Mesenchymal stem cell (in vitro differentiated cells and primary cell): ENCODE results near the gene SREK1.
A peak's percentile ranks its signal among the peaks of the same experiment; 100 is the strongest.

ENCODE experiments used
- DNase-seq: peaks from one replicate; pipeline ENCODE4 v3.0.0-alpha.2; 2013
- H2AFZ ChIP-seq: one replicate; pipeline ENCODE4 v1.6.1; 2013; ENCODE audit warnings: low read depth, mild to moderate bottlenecking, control low read depth, inconsistent platforms, low read length, moderate library complexity
- H2AK5ac ChIP-seq: 2 replicates; pipeline ENCODE4 v1.6.1; 2013; ENCODE audit warnings: low read length, moderate library complexity, mild to moderate bottlenecking, inconsistent platforms; ENCODE audit not compliant: severe bottlenecking
- H2BK120ac ChIP-seq: one replicate; pipeline ENCODE4 v1.6.1; 2013; ENCODE audit warnings: low read depth, mild to moderate bottlenecking, inconsistent platforms, low read length, moderate library complexity
- H2BK12ac ChIP-seq, 2 experiments: one replicate each; pipeline ENCODE4 v1.6.1; 2013; ENCODE audit warnings: inconsistent platforms in 2 of 2, low read length in 2 of 2, mild to moderate bottlenecking in 2 of 2, moderate library complexity in 2 of 2, control low read depth in 1 of 2
- H2BK15ac ChIP-seq: one replicate; pipeline ENCODE4 v1.6.1; 2013; ENCODE audit warnings: mild to moderate bottlenecking, low read depth, inconsistent platforms; ENCODE audit not compliant: poor library complexity, severe bottlenecking
- H2BK5ac ChIP-seq: 2 replicates; pipeline ENCODE4 v1.6.1; 2013; ENCODE audit warnings: low read depth, mild to moderate bottlenecking, low read length, control low read depth, inconsistent platforms; ENCODE audit not compliant: poor library complexity, severe bottlenecking
- H3K14ac ChIP-seq, 2 experiments: one replicate each; pipeline ENCODE4 v1.6.1; 2013; ENCODE audit warnings: inconsistent platforms in 2 of 2, low read length in 2 of 2, control low read depth in 1 of 2, mild to moderate bottlenecking in 1 of 2, moderate library complexity in 1 of 2
- H3K18ac ChIP-seq, 2 experiments: one replicate each; pipeline ENCODE4 v1.6.1; 2013; ENCODE audit warnings: inconsistent platforms in 2 of 2, low read length in 2 of 2, control low read depth in 1 of 2, low read depth in 1 of 2, mild to moderate bottlenecking in 1 of 2
- H3K23ac ChIP-seq, 2 experiments: one replicate each; pipeline ENCODE4 v1.6.1; 2013; ENCODE audit warnings: inconsistent platforms in 2 of 2, low read length in 2 of 2, mild to moderate bottlenecking in 2 of 2, moderate library complexity in 2 of 2, control low read depth in 1 of 2
- H3K27ac ChIP-seq: 2 replicates; pipeline ENCODE4 v1.5.1; 2013; ENCODE audit warnings: mild to moderate bottlenecking, moderate library complexity, low read length, control low read depth, inconsistent platforms; ENCODE audit not compliant: poor library complexity, severe bottlenecking
- H3K27me3 ChIP-seq, 2 experiments: 2 replicates each; pipeline versions ENCODE4 v1.6.1 to v1.7.0; 2013; ENCODE audit warnings: low read length in 2 of 2, mild to moderate bottlenecking in 2 of 2, moderate library complexity in 2 of 2, control low read depth in 1 of 2, inconsistent platforms in 1 of 2; ENCODE audit not compliant: control insufficient read depth in 1 of 2, insufficient read depth in 1 of 2
- H3K36me3 ChIP-seq, 2 experiments: 2 replicates each; pipeline versions ENCODE4 v1.6.1 to v1.7.0; 2013; ENCODE audit warnings: low read length in 2 of 2, control low read depth in 1 of 2, inconsistent platforms in 1 of 2, low read depth in 1 of 2, mild to moderate bottlenecking in 1 of 2; ENCODE audit not compliant: insufficient read depth in 2 of 2, control insufficient read depth in 1 of 2
- H3K4ac ChIP-seq, 2 experiments: one replicate each; pipeline ENCODE4 v1.6.1; 2013; ENCODE audit warnings: inconsistent platforms in 2 of 2, low read length in 2 of 2, mild to moderate bottlenecking in 2 of 2, moderate library complexity in 2 of 2, control low read depth in 1 of 2, low read depth in 1 of 2
- H3K4me1 ChIP-seq: 2 replicates; pipeline ENCODE4 v1.6.1; 2013; ENCODE audit warnings: low read depth, low read length, control low read depth; ENCODE audit not compliant: control insufficient read depth, insufficient read depth
- H3K4me2 ChIP-seq: 2 replicates; pipeline ENCODE4 v1.6.1; 2013; ENCODE audit warnings: low read length, mild to moderate bottlenecking, inconsistent platforms; ENCODE audit not compliant: poor library complexity, severe bottlenecking
- H3K4me3 ChIP-seq, 2 experiments: 2 replicates each; pipeline versions ENCODE4 v1.5.1 to v1.7.0; 2013; ENCODE audit warnings: low read length in 2 of 2, mild to moderate bottlenecking in 2 of 2, control low read depth in 1 of 2, low read depth in 1 of 2; ENCODE audit not compliant: insufficient read depth in 1 of 2
- H3K79me1 ChIP-seq: replicated peaks from 2 replicates; pipeline ENCODE4 v1.6.1; 2013; ENCODE audit warnings: mild to moderate bottlenecking, control low read depth, low read length, inconsistent platforms; ENCODE audit not compliant: poor library complexity, severe bottlenecking
- H3K9ac ChIP-seq: 2 replicates; pipeline ENCODE4 v1.7.0; 2013; ENCODE audit warnings: mild to moderate bottlenecking, low read length, moderate library complexity
- H3K9me3 ChIP-seq: 2 replicates; pipeline ENCODE4 v1.7.0; 2013; ENCODE audit warnings: mild to moderate bottlenecking, low read length; ENCODE audit not compliant: control insufficient read depth
- H4K8ac ChIP-seq: one replicate; pipeline ENCODE4 v1.6.1; 2013; ENCODE audit warnings: inconsistent platforms, mild to moderate bottlenecking, low read length, moderate library complexity
- H4K91ac ChIP-seq: one replicate; pipeline ENCODE4 v1.6.1; 2013; ENCODE audit warnings: mild to moderate bottlenecking, low read length, inconsistent platforms
- WGBS: methylation state at CpG from one replicate; pipeline ENCODE4 v1.1.7; 2013; ENCODE audit warnings: mixed read lengths; 5-methylcytosine and 5-hydroxymethylcytosine counted together

SREK1 gene

GRCh38 chr5:66232706-66233445, 88.8 kb downstream of the SREK1 start:
- H3K36me3 ChIP-seq = no peaks in the 10 kb centered on the region
- H2BK12ac ChIP-seq = no peak overlapping the region
- no peak overlapping the region for H2BK15ac ChIP-seq
- no peak overlapping the region for H4K8ac ChIP-seq
- H4K91ac ChIP-seq = no peak overlapping the region
- DNase-seq = peak; percentile 40
- H3K4me1 ChIP-seq = peaks cover 2% of the 10 kb centered on the region
- H3K14ac ChIP-seq = peak overlapping the region in 1 of 2 experiments; percentile 23
- no peaks in the 10 kb centered on the region for H3K9me3 ChIP-seq
- no peak overlapping the region for H3K4ac ChIP-seq
- no peak overlapping the region for H2AFZ ChIP-seq
- no peak overlapping the region for H3K23ac ChIP-seq
- H2AK5ac ChIP-seq = no peak overlapping the region
- H3K27ac ChIP-seq = no peak overlapping the region
- no peak overlapping the region for H3K9ac ChIP-seq
- no peaks in the 10 kb centered on the region for H3K79me1 ChIP-seq
- H3K27me3 ChIP-seq = peaks cover 3 to 16% of the 10 kb centered on the region in 2 experiments
- H3K4me3 ChIP-seq = no peak overlapping the region
- WGBS = 43% methylated on average over 12 of the region's 12 CpGs
- no peak overlapping the region for H3K4me2 ChIP-seq
- no peak overlapping the region for H3K18ac ChIP-seq
- no peak overlapping the region for H2BK5ac ChIP-seq
- H2BK120ac ChIP-seq = no peak overlapping the region
